PC-9 (cell line): ENCODE results near the gene KASH5.

Experiments
- CTCF ChIP-seq: fragments of 200-600 bp; sonication (generic); conservative IDR thresholded peaks from 2 replicates; pipeline ENCODE4 v1.6.1; 2017; ENCODE audit warnings: mixed run types, antibody characterized with exemption, mild to moderate bottlenecking, moderate library complexity
- EZH2 ChIP-seq: fragments of 200-600 bp; sonication (generic); IDR thresholded peaks from 2 replicates; pipeline ENCODE4 v1.8.0; 2017; ENCODE audit warnings: antibody characterized with exemption, low read depth

GRCh38 chr19:49419173-49419572 lies 31.1 kb downstream of the KASH5 start:
- TF ChIP-seq CTCF (no peak), EZH2 (no peak)
